Measurements from ENCODE around the gene SLC18B1. TPM values are rescaled to one million over a fixed set of nuclear protein-coding genes. Genes with fewer than 3 reads are reported as not detected.

Gene SLC18B1
- polyA plus RNA-seq, 1 of the 3 experiments (the other 2 are of a cell fraction) = 1.2 TPM

GRCh38 chr6:132764370-132764769, 34.1 kb downstream of the SLC18B1 start:
- Histone ChIP-seq H4K20me1 (ENCODE audit: insufficient read depth) (no peaks in the 10 kb centered on the region), H3K4me3 (ENCODE audit: low read depth in 2 of 2, low read length in 1 of 2) (no peak overlapping the region), H3K79me2 (ENCODE audit: insufficient read depth) (no peaks in the 10 kb centered on the region), H3K9me3 (no peaks in the 10 kb centered on the region), H3K36me3 (replicated peaks in 1 of 2; ENCODE audit: control insufficient read depth in 1 of 2, insufficient read depth in 2 of 2, low read length in 1 of 2) (no peaks in the 10 kb centered on the region), H3K27me3 (ENCODE audit: insufficient read depth) (peaks cover 15% of the 10 kb centered on the region; the same call in 1 of the 2 replicates), H3K9me2 (no peaks in the 10 kb centered on the region), H3K4me2 (no peak overlapping the region), H3K9ac (no peak overlapping the region), H2AFZ (ENCODE audit: low read depth) (no peak overlapping the region), H3K4me1 (ENCODE audit: control insufficient read depth in 1 of 2, insufficient read depth in 2 of 2, low read depth in 1 of 2, low read length in 1 of 2) (no peaks in the 10 kb centered on the region; a peak in 1 of 4 replicates), H3F3A (replicated peaks; ENCODE audit: insufficient read depth) (no peaks in the 10 kb centered on the region), H3K27ac (ENCODE audit: low read depth in 2 of 2, low read length in 1 of 2) (no peak overlapping the region)
- DNase-seq = no peak
- ChIA-PET POLR2A (no interaction called here), CTCF (interaction anchor here (1.2 kb wide), 1 partner anchor 485 kb away, joined by 3 read pairs; no protein-coding TSS in a partner anchor)
- TF ChIP-seq FOXJ3 (CRISPR knock-in tag; IDR thresholded peaks at IDR 0.05) = no peak
- no peak for TF ChIP-seq IRF3 (IDR thresholded peaks at IDR 0.05; ENCODE audit: low read depth, low read length)
- no peak for TF ChIP-seq RCOR1 (IDR thresholded peaks at IDR 0.05; ENCODE audit: low read length)
- TF ChIP-seq CHD2 (IDR thresholded peaks at IDR 0.05; ENCODE audit: low read length, partially characterized antibody) = no peak
- TF ChIP-seq EP300 (IDR thresholded peaks at IDR 0.05; ENCODE audit: borderline replicate concordance in 1 of 2, low read depth in 1 of 2, low read length in 1 of 2) = no peak
- no peak for TF ChIP-seq NRF1 (IDR thresholded peaks at IDR 0.05; ENCODE audit: low read depth, low read length)
- TF ChIP-seq RXRA (IDR thresholded peaks at IDR 0.05; ENCODE audit: borderline replicate concordance, low read depth) = no peak
- no peak for TF ChIP-seq RAD21 (IDR thresholded peaks at IDR 0.05; ENCODE audit: low read length)
- TF ChIP-seq TCF12 (IDR thresholded peaks at IDR 0.05) = no peak
- TF ChIP-seq GATA2 (CRISPR knock-in tag; IDR thresholded peaks at IDR 0.05) = no peak
- no peak for TF ChIP-seq TEAD4 (IDR thresholded peaks at IDR 0.05; ENCODE audit: borderline replicate concordance, insufficient read depth)
- no peak for TF ChIP-seq PBX3 (IDR thresholded peaks at IDR 0.05)
- no peak for TF ChIP-seq JUND (IDR thresholded peaks at IDR 0.05)

GRCh38 chr6:132763269-132763668, 35.2 kb downstream of the SLC18B1 start:
- no peak overlapping the region for H3K27ac ChIP-seq (ENCODE audit: low read depth in 2 of 2, low read length in 1 of 2)
- H4K20me1 ChIP-seq (ENCODE audit: insufficient read depth) = no peaks in the 10 kb centered on the region
- no peak overlapping the region for H3K4me2 ChIP-seq
- no peak overlapping the region for H3K9ac ChIP-seq
- no peak for DNase-seq
- no peaks in the 10 kb centered on the region; a peak in 1 of 4 replicates for H3K4me1 ChIP-seq (ENCODE audit: control insufficient read depth in 1 of 2, insufficient read depth in 2 of 2, low read depth in 1 of 2, low read length in 1 of 2)
- ChIA-PET CTCF (interaction anchor here (1.2 kb wide), 1 partner anchor 171 kb away, joined by 3 read pairs; no protein-coding TSS in a partner anchor), POLR2A (no interaction called here)
- H2AFZ ChIP-seq (ENCODE audit: low read depth) = no peak overlapping the region
- WGBS (ENCODE audit: low lambda C conversion rate) = 13% methylated on average over 2 of the region's 2 CpGs
- peaks cover 24% of the 10 kb centered on the region; the same call in 1 of the 2 replicates for H3K27me3 ChIP-seq (ENCODE audit: insufficient read depth)
- H3K9me3 ChIP-seq = no peaks in the 10 kb centered on the region
- no peaks in the 10 kb centered on the region for H3K9me2 ChIP-seq
- H3F3A ChIP-seq (replicated peaks; ENCODE audit: insufficient read depth) = no peaks in the 10 kb centered on the region
- no peaks in the 10 kb centered on the region for H3K79me2 ChIP-seq (ENCODE audit: insufficient read depth)
- no peaks in the 10 kb centered on the region for H3K36me3 ChIP-seq (replicated peaks in 1 of 2; ENCODE audit: control insufficient read depth in 1 of 2, insufficient read depth in 2 of 2, low read length in 1 of 2)
- no peak overlapping the region for H3K4me3 ChIP-seq (ENCODE audit: low read depth in 2 of 2, low read length in 1 of 2)
- TF ChIP-seq CTCF (IDR thresholded peaks at IDR 0.05) = no peak
- no peak for TF ChIP-seq NRF1 (IDR thresholded peaks at IDR 0.05; ENCODE audit: low read depth, low read length)
- no peak for TF ChIP-seq EZH2phosphoT487 (IDR thresholded peaks at IDR 0.05; ENCODE audit: borderline replicate concordance, low read depth)
- no peak for TF ChIP-seq YY1 (IDR thresholded peaks at IDR 0.05; ENCODE audit: low read depth)
- no peak for TF ChIP-seq RFX5 (IDR thresholded peaks at IDR 0.05; ENCODE audit: low read length)
- TF ChIP-seq NFIC (IDR thresholded peaks at IDR 0.05; ENCODE audit: borderline replicate concordance) = no peak
- no peak for TF ChIP-seq TAF1 (IDR thresholded peaks at IDR 0.05; ENCODE audit: borderline replicate concordance, low read depth, low read length)
- no peak for TF ChIP-seq IRF3 (IDR thresholded peaks at IDR 0.05; ENCODE audit: low read depth, low read length)
- no peak for TF ChIP-seq SIN3A (IDR thresholded peaks at IDR 0.05; ENCODE audit: borderline replicate concordance, low read depth, low read length)
- TF ChIP-seq FOXJ3 (CRISPR knock-in tag; IDR thresholded peaks at IDR 0.05) = no peak
- TF ChIP-seq RAD21 (IDR thresholded peaks at IDR 0.05; ENCODE audit: low read length) = no peak
- TF ChIP-seq MEF2A (IDR thresholded peaks at IDR 0.05; ENCODE audit: borderline replicate concordance, low read depth) = no peak

Measured in SK-N-SH (cell line).